Measurements from ENCODE around the gene MTFMT.
"Not testable (repeated sequence)": the region's sequence is repeated elsewhere in the genome, so short reads cannot be mapped to it uniquely, and the experiment has no call there.

MTFMT gene

GRCh38 chr15:65028921-65029735 is at the start of gene MTFMT:
MTFMT (minus strand) TSS chr15:65029639; CDS start chr15:65029613, 26 bp downstream.
- Mint-ChIP-seq H3K4me3 (peak within 1 kb of the TSS; percentile 86), H3K4me1 (ENCODE audit: low read depth) (peaks cover 44% of the 10 kb centered on the region), H3K9me3 (no peaks in the 10 kb centered on the region), H3K27me3 (peaks cover 19% of the 10 kb centered on the region), H3K36me3 (ENCODE audit: low read depth) (peaks cover 40% of the 10 kb centered on the region), H3K27ac (peak within 1 kb of the TSS; percentile 80)
- intact Hi-C loops (cut with micrococcal nuclease), result loop anchor here (5.0 kb wide), 1 partner anchor 47 kb away; no protein-coding TSS in a partner anchor

GRCh38 chr15:65077981-65078352 is 48.5 kb upstream of the MTFMT start:
- H3K36me3 Mint-ChIP-seq (ENCODE audit: low read depth), result no peaks in the 10 kb centered on the region
- intact Hi-C loops (cut with micrococcal nuclease), result no loop called here
- no peaks in the 10 kb centered on the region for H3K9me3 Mint-ChIP-seq
- peak overlapping the region; percentile 32 for H3K4me3 Mint-ChIP-seq
- H3K27me3 Mint-ChIP-seq, result peaks cover 52% of the 10 kb centered on the region
- H3K27ac Mint-ChIP-seq, result peak overlapping the region; percentile 22
- H3K4me1 Mint-ChIP-seq (ENCODE audit: low read depth), result peaks cover 24% of the 10 kb centered on the region

- peak overlapping the region; percentile 22 for H3K27ac Mint-ChIP-seq
- H3K4me1 Mint-ChIP-seq (ENCODE audit: low read depth), result peaks cover 18% of the 10 kb centered on the region
- no peaks in the 10 kb centered on the region for H3K9me3 Mint-ChIP-seq
- H3K36me3 Mint-ChIP-seq (ENCODE audit: low read depth), result no peaks in the 10 kb centered on the region
- intact Hi-C loops (cut with micrococcal nuclease), result no loop called here
- H3K27me3 Mint-ChIP-seq, result peaks cover 47% of the 10 kb centered on the region
- peak overlapping the region; percentile 32 for H3K4me3 Mint-ChIP-seq
Measured at GRCh38 chr15:65077291-65077980, 48.0 kb upstream of the MTFMT start.

GRCh38 chr15:65076486-65077290 is 47.2 kb upstream of the MTFMT start, which contains the start of gene KBTBD13:
KBTBD13 (plus strand) TSS chr15:65076746; CDS start chr15:65076816, 70 bp downstream.
- Mint-ChIP-seq H3K36me3 (ENCODE audit: low read depth) (no peaks in the 10 kb centered on the region), H3K9me3 (no peaks in the 10 kb centered on the region), H3K4me1 (ENCODE audit: low read depth) (peaks cover 15% of the 10 kb centered on the region), H3K27ac (no peak within 1 kb of the TSS), H3K27me3 (peaks cover 42% of the 10 kb centered on the region), H3K4me3 (no peak within 1 kb of the TSS)
- intact Hi-C loops (cut with micrococcal nuclease), result no loop called here

GRCh38 chr15:65075607-65076395 is 46.4 kb upstream of the MTFMT start:
- intact Hi-C loops (cut with micrococcal nuclease), result not testable (repeated sequence)

GRCh38 chr15:65074946-65075345 is 45.5 kb upstream of the MTFMT start:
- H3K27ac Mint-ChIP-seq; H3K4me3 Mint-ChIP-seq; H3K9me3 Mint-ChIP-seq; intact Hi-C loops (cut with micrococcal nuclease); H3K36me3 Mint-ChIP-seq (ENCODE audit: low read depth): not testable (repeated sequence)
- Mint-ChIP-seq H3K4me1 (ENCODE audit: low read depth) (peaks cover 15% of the 10 kb centered on the region), H3K27me3 (peaks cover 47% of the 10 kb centered on the region)

More at GRCh38 chr15:65075607-65076395, 46.4 kb upstream of the MTFMT start:
- not testable (repeated sequence) for H3K36me3 Mint-ChIP-seq (ENCODE audit: low read depth); H3K9me3 Mint-ChIP-seq; H3K27ac Mint-ChIP-seq; H3K4me3 Mint-ChIP-seq
- Mint-ChIP-seq H3K27me3 (peaks cover 43% of the 10 kb centered on the region), H3K4me1 (ENCODE audit: low read depth) (peaks cover 15% of the 10 kb centered on the region)

- Mint-ChIP-seq H3K9me3 (no peaks in the 10 kb centered on the region), H3K4me3 (no peak overlapping the region), H3K27ac (no peak overlapping the region), H3K4me1 (ENCODE audit: low read depth) (peaks cover 6% of the 10 kb centered on the region), H3K36me3 (ENCODE audit: low read depth) (no peaks in the 10 kb centered on the region), H3K27me3 (peaks cover 48% of the 10 kb centered on the region)
- intact Hi-C loops (cut with micrococcal nuclease), result no loop called here
Measured at GRCh38 chr15:65072617-65073016, 43.2 kb upstream of the MTFMT start.

- H3K27ac Mint-ChIP-seq, result no peak overlapping the region
- peaks cover 10% of the 10 kb centered on the region for H3K4me1 Mint-ChIP-seq (ENCODE audit: low read depth)
- intact Hi-C loops (cut with micrococcal nuclease), result no loop called here
- no peaks in the 10 kb centered on the region for H3K36me3 Mint-ChIP-seq (ENCODE audit: low read depth)
- no peak overlapping the region for H3K4me3 Mint-ChIP-seq
- H3K9me3 Mint-ChIP-seq, result no peaks in the 10 kb centered on the region
- H3K27me3 Mint-ChIP-seq, result peaks cover 48% of the 10 kb centered on the region
Measured at GRCh38 chr15:65072027-65072426, 42.6 kb upstream of the MTFMT start.

- Mint-ChIP-seq H3K27ac (no peak overlapping the region), H3K4me1 (ENCODE audit: low read depth) (peaks cover 11% of the 10 kb centered on the region), H3K36me3 (ENCODE audit: low read depth) (no peaks in the 10 kb centered on the region), H3K4me3 (no peak overlapping the region), H3K27me3 (peaks cover 48% of the 10 kb centered on the region), H3K9me3 (no peaks in the 10 kb centered on the region)
- intact Hi-C loops (cut with micrococcal nuclease), result no loop called here
Measured at GRCh38 chr15:65071381-65071811, 42.0 kb upstream of the MTFMT start.

- Mint-ChIP-seq H3K9me3 (no peaks in the 10 kb centered on the region), H3K27ac (no peak overlapping the region), H3K4me1 (ENCODE audit: low read depth) (peaks cover 6% of the 10 kb centered on the region), H3K4me3 (no peak overlapping the region), H3K27me3 (peaks cover 51% of the 10 kb centered on the region), H3K36me3 (ENCODE audit: low read depth) (no peaks in the 10 kb centered on the region)
- intact Hi-C loops (cut with micrococcal nuclease), result no loop called here
Measured at GRCh38 chr15:65069779-65070546, 40.5 kb upstream of the MTFMT start.

- Mint-ChIP-seq H3K27me3 (peaks cover 53% of the 10 kb centered on the region), H3K4me1 (ENCODE audit: low read depth) (peaks cover 6% of the 10 kb centered on the region), H3K36me3 (ENCODE audit: low read depth) (no peaks in the 10 kb centered on the region), H3K9me3 (no peaks in the 10 kb centered on the region), H3K4me3 (no peak overlapping the region), H3K27ac (no peak overlapping the region)
- intact Hi-C loops (cut with micrococcal nuclease), result no loop called here
Measured at GRCh38 chr15:65069179-65069578, 39.7 kb upstream of the MTFMT start.

- Mint-ChIP-seq H3K27ac (no peak overlapping the region), H3K4me1 (ENCODE audit: low read depth) (peaks cover 6% of the 10 kb centered on the region)
Measured at GRCh38 chr15:65068403-65068788, 39.0 kb upstream of the MTFMT start.

More at GRCh38 chr15:65068403-65068788, 39.0 kb upstream of the MTFMT start:
- intact Hi-C loops (cut with micrococcal nuclease), result no loop called here
- Mint-ChIP-seq H3K27me3 (peaks cover 56% of the 10 kb centered on the region), H3K36me3 (ENCODE audit: low read depth) (no peaks in the 10 kb centered on the region), H3K9me3 (no peaks in the 10 kb centered on the region), H3K4me3 (no peak overlapping the region)

Measured in dendritic cell treated with granulocyte-macrophage colony-stimulating factor and Interleukin-4, amounts not matched to agents 40 ng/mL and 50 ng/mL, for 4 days (primary cell).